GM23338 (cell line): ENCODE measurements around the gene MMRN2. TPM values are rescaled to one million over a fixed set of nuclear protein-coding genes. Genes with fewer than 3 reads are reported as not detected.
A peak's percentile ranks its signal among the peaks of the same experiment; 100 is the strongest.

Experiments used
- ATAC-seq: fragments of 200-7000 bp; cut with Tn5 transposase; 3 replicates; pipeline ENCODE4 v1.9.1; 2020
- DNase-seq: peaks from one replicate; pipeline ENCODE4 v3.0.0-alpha.2; 2015; ENCODE audit warnings: low spot score
- H2AFZ ChIP-seq: fragments of 200-600 bp; sonication (generic); 2 replicates; pipeline ENCODE4 v1.8.0; 2016; ENCODE audit warnings: antibody characterized with exemption, mild to moderate bottlenecking, moderate library complexity
- H3F3A ChIP-seq: fragments of 200-600 bp; sonication (generic); replicated peaks from 2 replicates; pipeline ENCODE4 v1.8.0; 2017; ENCODE audit warnings: antibody characterized with exemption, mixed run types, low read depth
- H3K27ac ChIP-seq: fragments of 200-600 bp; sonication (generic); 2 replicates; pipeline ENCODE4 v1.6.1; 2016; ENCODE audit warnings: low read depth
- H3K27me3 ChIP-seq: fragments of 200-600 bp; sonication (generic); 2 replicates; pipeline ENCODE4 v1.8.0; 2016; ENCODE audit warnings: mild to moderate bottlenecking, mixed run types, moderate library complexity; ENCODE audit not compliant: insufficient read depth
- H3K36me3 ChIP-seq: fragments of 200-600 bp; sonication (generic); 2 replicates; pipeline ENCODE4 v1.8.0; 2016; ENCODE audit warnings: mild to moderate bottlenecking; ENCODE audit not compliant: insufficient read depth
- H3K4me1 ChIP-seq: fragments of 200-600 bp; sonication (generic); 2 replicates; pipeline ENCODE4 v1.8.0; 2016; ENCODE audit warnings: mild to moderate bottlenecking, moderate library complexity; ENCODE audit not compliant: insufficient read depth
- H3K4me2 ChIP-seq: fragments of 200-600 bp; sonication (generic); 2 replicates; pipeline ENCODE4 v1.7.1; 2017; ENCODE audit warnings: mixed run types
- H3K4me3 ChIP-seq: fragments of 200-600 bp; sonication (generic); 2 replicates; pipeline ENCODE4 v1.6.1; 2016; ENCODE audit warnings: mixed run types
- H3K79me2 ChIP-seq: fragments of 200-600 bp; sonication (generic); replicated peaks from 2 replicates; pipeline ENCODE4 v1.8.0; 2017; ENCODE audit warnings: mild to moderate bottlenecking; ENCODE audit not compliant: insufficient read depth
- H3K9me2 ChIP-seq: fragments of 200-600 bp; sonication (generic); 2 replicates; pipeline ENCODE4 v1.8.0; 2017; ENCODE audit not compliant: insufficient read depth
- H4K20me1 ChIP-seq: fragments of 200-600 bp; sonication (generic); replicated peaks from 2 replicates; pipeline ENCODE4 v1.8.0; 2017; ENCODE audit warnings: mild to moderate bottlenecking; ENCODE audit not compliant: insufficient read depth
- H3K27ac Mint-ChIP-seq: 2 replicates; pipeline ENCODE4 v1.8.0; 2020; ENCODE audit warnings: inconsistent platforms, mild to moderate bottlenecking, moderate library complexity, mixed read lengths
- H3K27me3 Mint-ChIP-seq: 3 replicates; pipeline ENCODE4 v1.8.0; 2022; ENCODE audit warnings: low read depth, mild to moderate bottlenecking, moderate library complexity, mixed read lengths, inconsistent platforms; ENCODE audit not compliant: insufficient read depth, poor library complexity
- H3K36me3 Mint-ChIP-seq: 3 replicates; pipeline ENCODE4 v1.8.0; 2021; ENCODE audit warnings: low read depth, mild to moderate bottlenecking, inconsistent platforms, moderate library complexity, mixed read lengths
- H3K4me1 Mint-ChIP-seq: 3 replicates; pipeline ENCODE4 v1.8.0; 2020; ENCODE audit warnings: mild to moderate bottlenecking, inconsistent platforms, mixed read lengths
- H3K4me3 Mint-ChIP-seq: 3 replicates; pipeline ENCODE4 v1.8.0; 2021; ENCODE audit warnings: moderate library complexity, mild to moderate bottlenecking, inconsistent platforms, mixed read lengths
- H3K9me3 Mint-ChIP-seq: 3 replicates; pipeline ENCODE4 v1.8.0; 2020; ENCODE audit warnings: moderate library complexity, mild to moderate bottlenecking, inconsistent platforms, mixed read lengths
- CREB1 ChIP-seq: fragments of 250-450 bp; sonication (Bioruptor Pico); IDR thresholded peaks from 2 replicates; pipeline ENCODE4 v1.5.0; 2020; ENCODE audit warnings: low read depth, mild to moderate bottlenecking, moderate library complexity
- EZH2 ChIP-seq: fragments of 200-600 bp; sonication (generic); IDR thresholded peaks from one replicate; pipeline ENCODE4 v1.8.0; 2017; ENCODE audit warnings: antibody characterized with exemption, mild to moderate bottlenecking, low read depth; ENCODE audit not compliant: unreplicated experiment
- EZH2phosphoT487 ChIP-seq: fragments of 200-600 bp; sonication (generic); IDR thresholded peaks from one replicate; pipeline ENCODE4 v1.8.1; 2018; ENCODE audit warnings: antibody characterized with exemption; ENCODE audit not compliant: unreplicated experiment
- NANOG ChIP-seq: IDR thresholded peaks from 2 replicates; pipeline ENCODE4 v1.6.1; 2016; ENCODE audit warnings: antibody characterized with exemption, borderline replicate concordance
- POLR2AphosphoS5 ChIP-seq: IDR thresholded peaks from 2 replicates; pipeline ENCODE4 v1.6.1; 2016; ENCODE audit warnings: antibody characterized with exemption, low read depth
- REST ChIP-seq: IDR thresholded peaks from one replicate; pipeline ENCODE4 v1.6.1; 2018; ENCODE audit warnings: antibody characterized with exemption; ENCODE audit not compliant: unreplicated experiment
- STAT1 ChIP-seq: IDR thresholded peaks from one replicate; pipeline ENCODE4 v1.6.1; 2016; ENCODE audit warnings: antibody characterized with exemption; ENCODE audit not compliant: unreplicated experiment
- ZNF331 ChIP-seq: fragments of 250-450 bp; sonication (Bioruptor Pico); IDR thresholded peaks from 2 replicates; pipeline ENCODE4 v1.5.0; 2020; ENCODE audit warnings: low read depth, mild to moderate bottlenecking, moderate library complexity
- ZNF462 ChIP-seq: fragments of 250-450 bp; sonication (Bioruptor Pico); IDR thresholded peaks from 2 replicates; pipeline ENCODE4 v1.5.0; 2020; ENCODE audit warnings: mild to moderate bottlenecking, moderate library complexity
- polyA plus RNA-seq: library from polyadenylated mRNA; unstranded; fragments of >200 nt; fragmentation: Nextera tagmentation; extraction: Ambion mirVana; gene quantifications from 2 replicates; pipeline ENCODE4 v1.2.1, GENCODE V29; 2016
- total RNA-seq: library from RNA; depleted of rRNA; stranded (reverse); fragments of >200 nt; shearing (Covaris generic); gene quantifications from 2 replicates; pipeline ENCODE4 v1.2.3, GENCODE V29; 2014

Gene MMRN2
- total and polyA plus RNA-seq, 2 experiments from 2014 or later = 0.32 to 2.4 TPM

GRCh38 chr10:86970982-86971231 is 13.5 kb upstream of the MMRN2 start:
- peak overlapping the region; percentile 67 for H3K4me3 ChIP-seq
- H3K9me2 ChIP-seq = no peaks in the 10 kb centered on the region
- peaks cover 29% of the 10 kb centered on the region for H3K4me1 ChIP-seq
- peak overlapping the region; percentile 91 for H3K4me2 ChIP-seq
- Mint-ChIP-seq H3K4me3 (peak overlapping the region; percentile 71), H3K27me3 (peaks cover 48% of the 10 kb centered on the region), H3K9me3 (peaks cover 3% of the 10 kb centered on the region; the same call in 1 of the 3 replicates), H3K27ac (no peak overlapping the region), H3K4me1 (peaks cover 50% of the 10 kb centered on the region), H3K36me3 (peaks cover 4% of the 10 kb centered on the region; the same call in 2 of the 3 replicates)
- H4K20me1 ChIP-seq = no peaks in the 10 kb centered on the region
- peak overlapping the region; percentile 91 for H2AFZ ChIP-seq
- peaks cover 7% of the 10 kb centered on the region; the same call in 1 of the 2 replicates for H3F3A ChIP-seq
- peak; percentile 76 for DNase-seq
- no peak overlapping the region for H3K27ac ChIP-seq
- ATAC-seq = peak; percentile 15
- no peaks in the 10 kb centered on the region for H3K36me3 ChIP-seq
- H3K27me3 ChIP-seq = peaks cover 68% of the 10 kb centered on the region
- TF ChIP-seq CREB1 (CRISPR knock-in tag) (no peak), NANOG (no peak), POLR2AphosphoS5 (no peak), EZH2 (no peak)
- no peaks in the 10 kb centered on the region for H3K79me2 ChIP-seq

- Histone ChIP-seq H3K4me2 (peak overlapping the region; percentile 91), H3K27me3 (peaks cover 68% of the 10 kb centered on the region), H4K20me1 (no peaks in the 10 kb centered on the region), H3K27ac (no peak overlapping the region), H3K4me3 (peak overlapping the region; percentile 67), H3K36me3 (no peaks in the 10 kb centered on the region), H2AFZ (peak overlapping the region; percentile 91), H3F3A (peaks cover 7% of the 10 kb centered on the region; the same call in 1 of the 2 replicates), H3K79me2 (no peaks in the 10 kb centered on the region), H3K4me1 (peaks cover 33% of the 10 kb centered on the region), H3K9me2 (no peaks in the 10 kb centered on the region)
- peak; percentile 48 for DNase-seq
- peaks cover 4% of the 10 kb centered on the region; the same call in 2 of the 3 replicates for H3K36me3 Mint-ChIP-seq
- peaks cover 54% of the 10 kb centered on the region for H3K4me1 Mint-ChIP-seq
- no peak overlapping the region for H3K27ac Mint-ChIP-seq
- H3K27me3 Mint-ChIP-seq = peaks cover 52% of the 10 kb centered on the region
- peak; percentile 15 for ATAC-seq
- H3K4me3 Mint-ChIP-seq = peak overlapping the region; percentile 71
- TF ChIP-seq NANOG (no peak), POLR2AphosphoS5 (0 out of 2 replicates have a peak, but pooled peaks have one; percentile 23), STAT1 (no peak), EZH2 (no peak), EZH2phosphoT487 (no peak), ZNF331 (no peak), REST (no peak), ZNF462 (CRISPR knock-in tag) (no peak)
- peaks cover 3% of the 10 kb centered on the region; the same call in 1 of the 3 replicates for H3K9me3 Mint-ChIP-seq
Observed at GRCh38 chr10:86970162-86970981, 13.0 kb upstream of the MMRN2 start.
